HG03108 (cell line): ENCODE data around the gene C10orf62.

Experiments used
- ATAC-seq: cut with Tn5 transposase; IDR thresholded peaks from one replicate; pipeline ENCODE4 v1.9.1; 2021; ENCODE audit warnings: moderate library complexity; ENCODE audit not compliant: unreplicated experiment

Gene C10orf62

DNA sequence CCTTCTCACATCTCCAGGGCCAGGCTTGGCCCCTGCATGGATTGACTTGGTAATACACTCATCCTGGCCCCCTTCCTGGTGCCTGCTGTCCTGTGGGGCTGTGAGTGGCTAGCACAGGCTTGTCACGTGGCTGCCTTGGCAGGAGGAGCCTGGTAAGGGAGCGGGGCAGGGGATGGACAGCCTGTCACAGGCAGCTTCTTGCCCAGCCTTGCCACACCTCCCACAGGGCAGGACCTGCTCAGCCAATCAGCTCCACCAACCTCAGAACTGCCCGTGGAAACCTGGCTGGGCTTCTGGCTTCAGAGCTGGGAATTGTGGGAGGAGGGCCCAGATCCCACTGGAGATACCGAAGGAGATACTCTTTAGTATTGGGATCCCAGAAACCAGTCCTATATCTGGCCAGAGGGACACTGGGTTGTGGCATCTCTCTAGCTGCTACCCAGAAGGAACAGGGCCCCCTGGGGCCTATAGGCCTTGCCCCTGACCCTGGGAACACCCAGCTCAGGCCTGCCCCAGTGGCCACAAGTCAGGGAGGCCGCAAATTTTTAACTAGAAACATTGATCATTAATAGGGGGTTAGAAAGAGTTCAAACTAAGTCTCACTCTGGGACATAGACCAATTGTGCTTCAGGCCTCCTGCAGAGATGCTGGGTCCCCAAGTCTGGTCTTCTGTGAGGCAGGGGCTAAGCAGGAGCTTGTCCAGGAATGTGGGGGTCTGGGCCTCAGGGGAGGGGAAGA is 5.3 kb upstream of the C10orf62 start, which contains the start of gene HOGA1:
Gene HOGA1 (plus strand): TSS at position 330 of the 738 bp plus-strand sequence. CDS start 315 bp downstream, at position 645.
- peak; percentile 61 for ATAC-seq

GRCh38 chr10:97584798-97585438 is 4.6 kb upstream of the C10orf62 start:
- no peak for ATAC-seq

DNA sequence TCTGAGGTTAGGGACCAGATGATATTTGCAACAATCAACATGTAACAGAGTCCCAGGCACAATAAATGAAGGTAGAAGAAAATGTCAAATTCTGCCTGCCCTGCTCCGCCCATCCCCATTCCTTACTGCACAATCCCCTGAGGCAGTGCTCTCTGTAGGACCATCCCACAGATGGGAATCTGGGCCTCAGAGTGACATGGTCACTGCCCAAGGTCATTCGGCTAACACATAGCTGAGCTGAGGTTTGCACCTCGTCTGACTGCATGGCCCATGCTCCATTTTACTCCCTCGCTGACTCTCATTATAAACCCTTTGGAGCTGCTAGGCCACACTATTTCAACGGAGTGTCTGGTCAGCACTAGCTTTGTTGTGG is 4.1 kb upstream of the C10orf62 start:
- ATAC-seq, result no peak

GRCh38 chr10:97587183-97587582 is 2.3 kb upstream of the C10orf62 start:
- ATAC-seq, result no peak

DNA sequence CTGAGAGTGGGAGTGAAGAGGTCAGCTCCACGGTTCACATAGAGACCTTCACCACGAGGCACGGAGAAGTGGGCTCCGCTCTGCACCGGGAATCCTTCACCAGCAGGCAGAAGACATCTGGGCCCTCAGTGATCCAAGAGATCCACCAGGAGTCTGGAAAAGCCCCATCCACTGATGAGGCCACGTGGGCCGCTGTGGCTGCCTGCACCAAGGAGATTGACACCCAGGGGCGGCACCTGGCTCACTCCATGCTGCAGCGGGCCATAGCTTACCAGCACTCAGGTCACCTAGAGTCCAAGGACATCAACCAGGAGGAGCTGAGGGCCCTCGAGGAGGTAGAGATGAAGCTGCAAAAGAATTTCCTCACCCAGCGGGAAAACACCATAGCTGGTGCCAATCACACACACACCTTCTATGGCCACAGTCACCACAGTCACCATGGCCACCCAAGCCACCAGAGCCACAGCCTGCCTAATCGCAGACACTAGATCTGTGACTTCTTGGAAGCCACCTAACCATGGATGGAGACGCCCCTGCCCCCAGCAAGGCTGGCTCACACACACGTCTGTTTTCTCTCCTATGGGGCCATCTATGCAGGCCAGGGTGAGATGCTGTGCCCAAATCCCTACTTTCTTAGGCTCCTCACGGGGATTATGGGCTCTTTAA is 694 bp downstream of the C10orf62 start:
- no peak for ATAC-seq

DNA sequence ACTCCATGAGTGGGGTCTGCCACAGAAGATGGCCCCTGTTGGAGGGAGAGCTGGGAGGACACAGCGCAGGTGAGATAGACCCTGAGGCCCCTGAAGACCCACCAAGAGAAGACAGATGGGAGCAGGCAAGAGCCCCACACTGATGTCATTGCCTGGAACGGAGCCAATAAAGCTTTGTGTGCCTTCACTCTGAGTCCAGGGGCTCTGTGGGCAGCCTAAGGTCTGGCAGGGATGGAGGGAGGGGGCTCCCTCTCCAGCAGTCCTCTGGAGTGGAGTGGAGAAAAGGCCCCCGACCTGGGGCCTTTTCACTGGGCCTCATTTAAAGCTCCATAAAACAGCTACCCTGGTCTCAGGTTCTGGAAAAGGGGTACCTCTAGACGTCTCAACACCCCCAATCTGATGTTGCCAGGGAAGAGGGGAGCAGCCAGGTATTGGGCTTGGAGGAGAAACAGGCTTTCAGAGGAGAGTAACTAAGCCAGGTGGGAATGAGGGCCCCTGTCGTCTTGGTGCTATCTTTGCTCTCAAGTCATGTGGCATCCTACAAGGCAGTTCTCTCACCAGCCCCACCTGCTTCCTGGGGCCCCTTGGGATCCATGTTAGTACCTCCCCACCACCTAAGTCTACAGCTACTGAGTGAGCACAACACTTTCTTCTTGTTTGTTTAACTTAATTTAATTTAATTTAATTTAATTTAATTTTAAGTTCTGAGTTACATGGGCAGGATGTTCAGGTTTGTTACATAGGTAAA is 1.4 kb downstream of the C10orf62 start:
- no peak for ATAC-seq

- no peak for ATAC-seq
Observed at GRCh38 chr10:97593421-97593820, 3.9 kb downstream of the C10orf62 start.

GRCh38 chr10:97596101-97597082 is 6.9 kb downstream of the C10orf62 start:
- no peak for ATAC-seq

GRCh38 chr10:97597778-97598177 is 8.3 kb downstream of the C10orf62 start:
- ATAC-seq, result no peak

DNA sequence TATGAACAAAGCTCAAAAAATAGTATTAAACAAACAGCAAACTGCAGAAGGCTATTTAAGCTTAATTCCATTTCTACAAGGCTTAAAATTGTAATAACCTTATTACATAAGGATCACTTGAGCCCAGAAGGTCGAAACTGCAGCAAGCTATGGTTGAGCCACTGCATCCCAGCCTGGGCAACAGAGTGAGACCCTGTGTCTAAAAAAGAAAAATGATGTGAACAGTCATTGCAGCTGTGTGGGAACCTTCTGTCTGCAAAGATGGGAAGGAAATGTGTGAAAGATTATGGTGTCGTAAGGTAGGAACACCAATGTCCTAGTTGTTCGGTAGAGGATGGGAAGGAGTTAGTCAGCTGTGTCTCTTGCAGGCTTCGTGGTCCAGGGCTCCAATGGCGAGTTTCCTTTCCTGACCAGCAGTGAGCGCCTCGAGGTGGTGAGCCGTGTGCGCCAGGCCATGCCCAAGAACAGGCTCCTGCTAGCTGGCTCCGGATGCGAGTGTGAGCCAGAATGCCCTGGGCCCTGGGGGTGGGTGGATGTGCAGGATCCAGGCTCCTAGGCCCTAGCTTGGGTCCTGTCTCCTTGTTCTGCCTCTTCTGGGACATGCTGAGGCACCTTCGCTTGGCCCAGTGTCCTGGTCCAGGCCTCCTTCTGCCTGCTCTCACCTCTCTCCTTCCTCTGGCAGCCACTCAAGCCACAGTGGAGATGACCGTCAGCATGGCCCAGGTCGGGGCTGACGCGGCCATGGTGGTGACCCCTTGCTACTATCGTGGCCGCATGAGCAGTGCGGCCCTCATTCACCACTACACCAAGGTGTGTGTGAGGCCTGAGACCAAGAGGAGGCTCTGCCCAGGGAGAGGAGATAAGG is 9.1 kb downstream of the C10orf62 start:
- ATAC-seq, result no peak

- no peak for ATAC-seq
Observed at GRCh38 chr10:97599272-97599619, 9.7 kb downstream of the C10orf62 start.

- ATAC-seq, result no peak
Observed at GRCh38 chr10:97600616-97601015, 11.1 kb downstream of the C10orf62 start.

- no peak for ATAC-seq
Observed at GRCh38 chr10:97601268-97602215, 12.0 kb downstream of the C10orf62 start.

DNA sequence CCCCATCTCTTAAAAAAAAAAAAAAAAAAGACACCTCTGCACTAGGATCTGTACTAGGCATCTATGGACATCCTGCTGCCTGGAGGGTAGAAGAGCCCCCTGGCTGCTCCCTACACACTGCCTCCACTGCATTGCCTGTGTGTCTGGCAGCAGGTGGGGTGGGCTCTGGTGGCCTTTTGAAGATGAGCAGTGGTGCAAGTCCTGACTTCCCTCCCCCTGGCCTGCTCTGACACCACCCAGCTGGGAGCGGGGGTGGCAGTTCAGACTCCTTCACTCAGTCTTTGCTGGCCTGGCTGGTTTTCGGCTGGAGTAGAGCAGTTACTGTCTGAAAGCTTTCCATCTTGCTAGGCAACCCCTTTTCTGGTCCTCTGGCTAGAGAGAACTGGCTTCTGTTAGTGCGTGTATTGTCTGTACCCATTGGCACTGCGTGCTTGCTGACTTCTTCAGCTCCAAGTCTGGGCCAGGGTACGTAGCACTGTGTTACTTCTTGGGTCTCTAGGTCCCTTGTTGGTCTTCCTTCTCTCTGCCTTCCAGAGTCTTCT is 17.6 kb downstream of the C10orf62 start:
- no peak for ATAC-seq

GRCh38 chr10:97608991-97609561 is 19.6 kb downstream of the C10orf62 start:
- ATAC-seq, result no peak

- no peak for ATAC-seq
Observed at GRCh38 chr10:97611473-97611872, 22.0 kb downstream of the C10orf62 start.

GRCh38 chr10:97612386-97612785 is 22.9 kb downstream of the C10orf62 start:
- no peak for ATAC-seq

DNA sequence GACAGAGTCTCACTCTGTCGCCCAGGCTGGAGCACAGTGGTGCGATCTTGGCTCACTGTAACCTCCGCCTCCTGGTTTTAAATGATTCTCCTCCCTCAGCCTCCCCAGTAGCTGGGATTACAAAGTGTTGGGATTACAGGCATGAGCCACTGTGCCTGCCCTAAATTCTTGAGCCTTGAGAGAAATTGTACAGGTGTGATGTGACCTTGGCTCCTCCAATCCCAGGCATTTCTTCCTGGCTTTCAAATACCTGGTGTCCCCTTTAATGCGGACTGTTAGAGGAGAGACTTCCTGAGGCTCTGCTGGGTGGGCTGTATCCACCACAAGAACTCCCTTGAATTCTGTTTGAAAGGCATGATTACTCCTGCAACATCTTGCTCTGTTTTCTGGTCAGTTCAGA is 28.8 kb downstream of the C10orf62 start:
- no peak for ATAC-seq
